OCI-LY1 (cell line): ENCODE data around the gene CYP2C18.

Experiments
- H2AFZ ChIP-seq: fragments of 200-600 bp; sonication (generic), shearing (Covaris generic); 2 replicates; pipeline ENCODE4 v1.6.0; 2014; ENCODE audit warnings: antibody characterized with exemption, mild to moderate bottlenecking, low read length
- H3F3A ChIP-seq: fragments of 200-600 bp; sonication (generic), shearing (Covaris generic); 2 replicates; pipeline ENCODE4 v1.6.0; 2014; ENCODE audit warnings: mild to moderate bottlenecking, antibody characterized with exemption, low read length, moderate library complexity; ENCODE audit not compliant: insufficient read depth
- H3K27ac ChIP-seq: fragments of 200-600 bp; sonication (generic); 2 replicates; pipeline ENCODE4 v1.5.1; 2014; ENCODE audit warnings: low read length, mixed run types, mild to moderate bottlenecking, low read depth; ENCODE audit not compliant: poor library complexity, severe bottlenecking
- H3K27me3 ChIP-seq: fragments of 200-600 bp; sonication (generic); 2 replicates; pipeline ENCODE4 v1.6.0; 2014; ENCODE audit warnings: antibody characterized with exemption, mild to moderate bottlenecking, low read length, moderate library complexity; ENCODE audit not compliant: insufficient read depth
- H3K36me3 ChIP-seq: fragments of 200-600 bp; sonication (generic); 2 replicates; pipeline ENCODE4 v1.6.1; 2014; ENCODE audit warnings: mild to moderate bottlenecking, antibody characterized with exemption, low read length, moderate library complexity, mixed read lengths; ENCODE audit not compliant: insufficient read depth
- H3K4me1 ChIP-seq: fragments of 200-600 bp; sonication (generic); 2 replicates; pipeline ENCODE4 v1.5.1; 2014; ENCODE audit warnings: mild to moderate bottlenecking, low read length, moderate library complexity; ENCODE audit not compliant: insufficient read depth, severe bottlenecking
- H3K4me2 ChIP-seq: fragments of 200-600 bp; sonication (generic), shearing (Covaris generic); 2 replicates; pipeline ENCODE4 v1.6.1; 2014; ENCODE audit warnings: low read length
- H3K4me3 ChIP-seq: fragments of 200-600 bp; sonication (generic); 2 replicates; pipeline ENCODE4 v1.5.1; 2014; ENCODE audit warnings: low read length, low read depth, mild to moderate bottlenecking, mixed read lengths; ENCODE audit not compliant: poor library complexity, severe bottlenecking
- H3K79me2 ChIP-seq: fragments of 200-600 bp; shearing (Covaris generic); 2 replicates; pipeline ENCODE4 v1.6.1; 2016; ENCODE audit warnings: mixed run types, low read length, mixed read lengths; ENCODE audit not compliant: insufficient read depth
- H3K9ac ChIP-seq: fragments of 200-600 bp; sonication (generic), shearing (Covaris generic); 2 replicates; pipeline ENCODE4 v1.6.1; 2014; ENCODE audit warnings: mild to moderate bottlenecking, low read length, mixed read lengths
- H3K9me2 ChIP-seq: fragments of 200-600 bp; sonication (generic), shearing (Covaris generic); 2 replicates; pipeline ENCODE4 v1.6.1; 2014; ENCODE audit warnings: low read depth, mild to moderate bottlenecking, low read length, mixed read lengths
- H3K9me3 ChIP-seq: fragments of 200-600 bp; shearing (Covaris generic); 2 replicates; pipeline ENCODE4 v1.6.1; 2014; ENCODE audit warnings: low read length, mixed read lengths
- H4K20me1 ChIP-seq: fragments of 200-600 bp; sonication (generic), shearing (Covaris generic); 2 replicates; pipeline ENCODE4 v1.6.0; 2016; ENCODE audit warnings: mild to moderate bottlenecking, low read length; ENCODE audit not compliant: insufficient read depth
- EZH2 ChIP-seq: fragments of 200-600 bp; sonication (generic), shearing (Covaris generic); IDR thresholded peaks from 2 replicates; pipeline ENCODE4 v1.8.0; 2017; ENCODE audit warnings: borderline replicate concordance, mixed run types, mild to moderate bottlenecking, antibody characterized with exemption, low read length, moderate library complexity, mixed read lengths
- TF ChIP-seq, protein P1 (sequence below): fragments of 200-600 bp; sonication (generic), shearing (Covaris generic); IDR thresholded peaks from 2 replicates; pipeline ENCODE4 v1.5.1; 2017; ENCODE audit warnings: mild to moderate bottlenecking, antibody characterized with exemption, low read length, moderate library complexity, mixed read lengths

The CYP2C18 gene

DNA sequence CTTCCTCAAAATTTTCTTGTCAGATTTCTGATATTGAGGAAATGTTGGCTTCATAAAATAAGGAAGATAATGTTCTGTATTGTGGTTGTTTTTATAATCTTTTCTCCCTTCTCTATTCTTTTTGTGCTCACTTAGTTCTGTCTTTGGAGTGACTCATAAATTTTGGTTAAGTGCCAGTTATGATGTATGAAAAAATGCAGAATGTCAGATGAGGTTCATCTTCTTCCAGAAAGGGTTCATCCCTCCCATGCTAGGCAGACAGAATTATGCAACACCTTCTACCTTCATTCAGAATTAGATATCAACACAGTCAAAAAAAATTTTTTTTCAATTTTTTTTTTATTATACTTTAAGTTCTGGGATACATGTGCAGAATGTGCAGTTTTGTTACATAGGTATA lies 42.3 kb downstream of the CYP2C18 start:
- H3K36me3 ChIP-seq: no peaks in the 10 kb centered on the region
- H3K27me3 ChIP-seq: no peaks in the 10 kb centered on the region
- no peaks in the 10 kb centered on the region for H3K79me2 ChIP-seq
- no peaks in the 10 kb centered on the region for H3K4me1 ChIP-seq
- TF ChIP-seq, protein P1, sequence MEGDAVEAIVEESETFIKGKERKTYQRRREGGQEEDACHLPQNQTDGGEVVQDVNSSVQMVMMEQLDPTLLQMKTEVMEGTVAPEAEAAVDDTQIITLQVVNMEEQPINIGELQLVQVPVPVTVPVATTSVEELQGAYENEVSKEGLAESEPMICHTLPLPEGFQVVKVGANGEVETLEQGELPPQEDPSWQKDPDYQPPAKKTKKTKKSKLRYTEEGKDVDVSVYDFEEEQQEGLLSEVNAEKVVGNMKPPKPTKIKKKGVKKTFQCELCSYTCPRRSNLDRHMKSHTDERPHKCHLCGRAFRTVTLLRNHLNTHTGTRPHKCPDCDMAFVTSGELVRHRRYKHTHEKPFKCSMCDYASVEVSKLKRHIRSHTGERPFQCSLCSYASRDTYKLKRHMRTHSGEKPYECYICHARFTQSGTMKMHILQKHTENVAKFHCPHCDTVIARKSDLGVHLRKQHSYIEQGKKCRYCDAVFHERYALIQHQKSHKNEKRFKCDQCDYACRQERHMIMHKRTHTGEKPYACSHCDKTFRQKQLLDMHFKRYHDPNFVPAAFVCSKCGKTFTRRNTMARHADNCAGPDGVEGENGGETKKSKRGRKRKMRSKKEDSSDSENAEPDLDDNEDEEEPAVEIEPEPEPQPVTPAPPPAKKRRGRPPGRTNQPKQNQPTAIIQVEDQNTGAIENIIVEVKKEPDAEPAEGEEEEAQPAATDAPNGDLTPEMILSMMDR: no peak
- H3K27ac ChIP-seq: no peak overlapping the region
- H2AFZ ChIP-seq: no peak overlapping the region
- H3K9me3 ChIP-seq: no peaks in the 10 kb centered on the region
- no peaks in the 10 kb centered on the region for H3F3A ChIP-seq
- H3K4me2 ChIP-seq: no peak overlapping the region
- H3K9ac ChIP-seq: no peak overlapping the region
- no peaks in the 10 kb centered on the region for H4K20me1 ChIP-seq
- H3K4me3 ChIP-seq: no peak overlapping the region
- no peaks in the 10 kb centered on the region for H3K9me2 ChIP-seq

DNA sequence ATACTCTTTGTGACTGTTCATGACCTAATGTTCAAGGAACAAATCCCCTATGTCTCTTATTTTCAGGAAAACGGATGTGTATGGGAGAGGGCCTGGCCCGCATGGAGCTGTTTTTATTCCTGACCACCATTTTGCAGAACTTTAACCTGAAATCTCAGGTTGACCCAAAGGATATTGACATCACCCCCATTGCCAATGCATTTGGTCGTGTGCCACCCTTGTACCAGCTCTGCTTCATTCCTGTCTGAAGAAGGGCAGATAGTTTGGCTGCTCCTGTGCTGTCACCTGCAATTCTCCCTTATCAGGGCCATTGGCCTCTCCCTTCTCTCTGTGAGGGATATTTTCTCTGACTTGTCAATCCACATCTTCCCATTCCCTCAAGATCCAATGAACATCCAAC lies 51.7 kb downstream of the CYP2C18 start:
- no peak overlapping the region for H3K4me2 ChIP-seq
- no peak overlapping the region for H3K4me3 ChIP-seq
- no peaks in the 10 kb centered on the region for H3K27me3 ChIP-seq
- no peaks in the 10 kb centered on the region for H3K79me2 ChIP-seq
- no peaks in the 10 kb centered on the region for H4K20me1 ChIP-seq
- H3K4me1 ChIP-seq: no peaks in the 10 kb centered on the region
- no peaks in the 10 kb centered on the region for H3F3A ChIP-seq
- no peak overlapping the region for H3K27ac ChIP-seq
- H3K36me3 ChIP-seq: no peaks in the 10 kb centered on the region
- no peaks in the 10 kb centered on the region for H3K9me3 ChIP-seq
- TF ChIP-seq EZH2: no peak
- TF ChIP-seq, protein P1: no peak
- no peaks in the 10 kb centered on the region for H3K9me2 ChIP-seq
- no peak overlapping the region for H2AFZ ChIP-seq
- H3K9ac ChIP-seq: no peak overlapping the region

DNA sequence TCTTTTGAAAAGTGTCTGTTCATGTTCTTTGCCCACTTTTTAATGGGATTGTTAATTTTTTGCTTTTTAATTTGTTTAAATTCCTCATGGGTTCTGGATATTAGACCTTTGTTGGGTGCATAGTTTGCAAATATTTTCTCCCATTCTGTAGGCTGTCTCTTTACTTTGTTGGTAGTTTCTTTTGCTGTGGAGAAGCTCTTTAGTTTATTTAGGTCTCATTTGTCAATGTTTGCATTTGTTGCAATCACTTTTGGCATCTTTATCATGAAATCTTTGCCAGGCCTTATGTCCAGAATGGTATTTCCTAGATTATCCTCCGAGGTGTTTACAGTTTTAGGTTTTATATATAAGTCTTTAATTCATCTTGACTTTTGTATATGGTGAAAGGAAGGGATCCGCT lies 55.1 kb downstream of the CYP2C18 start:
- Histone ChIP-seq H3K4me3 (no peak overlapping the region), H3K36me3 (no peaks in the 10 kb centered on the region), H2AFZ (no peak overlapping the region), H3K9me3 (no peaks in the 10 kb centered on the region), H3K9ac (no peak overlapping the region), H3K9me2 (no peaks in the 10 kb centered on the region), H3K27ac (no peak overlapping the region), H3K27me3 (no peaks in the 10 kb centered on the region), H3F3A (no peaks in the 10 kb centered on the region), H4K20me1 (no peaks in the 10 kb centered on the region), H3K4me2 (no peak overlapping the region), H3K79me2 (no peaks in the 10 kb centered on the region), H3K4me1 (no peaks in the 10 kb centered on the region)
- TF ChIP-seq, protein P1: no peak
- no peak for TF ChIP-seq EZH2
